ENCODE measurements around the gene SLC25A30. TPM values are rescaled to one million over a fixed set of nuclear protein-coding genes. Genes with fewer than 3 reads are reported as not detected.

Gene SLC25A30
- total and polyA plus RNA-seq, 4 donors, result 5.4 to 59.2 (median 17.8) TPM

DNA sequence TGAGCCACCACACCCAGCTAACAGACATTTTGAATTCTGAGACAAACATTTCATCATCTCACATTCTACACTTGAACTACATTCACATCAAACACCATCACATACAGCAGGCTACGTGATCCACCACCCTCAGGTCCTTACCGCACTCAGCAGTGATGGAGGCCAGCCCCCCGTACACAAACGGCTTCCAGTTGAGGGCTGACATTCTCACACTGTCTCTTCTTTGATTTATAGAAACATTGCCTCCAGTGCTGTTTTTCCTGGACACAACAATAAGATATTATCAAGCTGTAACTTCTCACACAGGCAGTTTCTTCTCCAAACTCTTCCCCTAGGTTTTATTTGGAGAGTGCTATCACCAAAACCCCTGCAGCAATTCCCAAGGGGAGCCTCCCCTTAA, 7.0 kb downstream of the SLC25A30 start (continued):
- TF ChIP-seq, protein P1, sequence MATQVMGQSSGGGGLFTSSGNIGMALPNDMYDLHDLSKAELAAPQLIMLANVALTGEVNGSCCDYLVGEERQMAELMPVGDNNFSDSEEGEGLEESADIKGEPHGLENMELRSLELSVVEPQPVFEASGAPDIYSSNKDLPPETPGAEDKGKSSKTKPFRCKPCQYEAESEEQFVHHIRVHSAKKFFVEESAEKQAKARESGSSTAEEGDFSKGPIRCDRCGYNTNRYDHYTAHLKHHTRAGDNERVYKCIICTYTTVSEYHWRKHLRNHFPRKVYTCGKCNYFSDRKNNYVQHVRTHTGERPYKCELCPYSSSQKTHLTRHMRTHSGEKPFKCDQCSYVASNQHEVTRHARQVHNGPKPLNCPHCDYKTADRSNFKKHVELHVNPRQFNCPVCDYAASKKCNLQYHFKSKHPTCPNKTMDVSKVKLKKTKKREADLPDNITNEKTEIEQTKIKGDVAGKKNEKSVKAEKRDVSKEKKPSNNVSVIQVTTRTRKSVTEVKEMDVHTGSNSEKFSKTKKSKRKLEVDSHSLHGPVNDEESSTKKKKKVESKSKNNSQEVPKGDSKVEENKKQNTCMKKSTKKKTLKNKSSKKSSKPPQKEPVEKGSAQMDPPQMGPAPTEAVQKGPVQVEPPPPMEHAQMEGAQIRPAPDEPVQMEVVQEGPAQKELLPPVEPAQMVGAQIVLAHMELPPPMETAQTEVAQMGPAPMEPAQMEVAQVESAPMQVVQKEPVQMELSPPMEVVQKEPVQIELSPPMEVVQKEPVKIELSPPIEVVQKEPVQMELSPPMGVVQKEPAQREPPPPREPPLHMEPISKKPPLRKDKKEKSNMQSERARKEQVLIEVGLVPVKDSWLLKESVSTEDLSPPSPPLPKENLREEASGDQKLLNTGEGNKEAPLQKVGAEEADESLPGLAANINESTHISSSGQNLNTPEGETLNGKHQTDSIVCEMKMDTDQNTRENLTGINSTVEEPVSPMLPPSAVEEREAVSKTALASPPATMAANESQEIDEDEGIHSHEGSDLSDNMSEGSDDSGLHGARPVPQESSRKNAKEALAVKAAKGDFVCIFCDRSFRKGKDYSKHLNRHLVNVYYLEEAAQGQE (IDR thresholded peaks at IDR 0.05), result no peak
- TF ChIP-seq EGR1 (IDR thresholded peaks at IDR 0.05; ENCODE audit: low read depth in 2 of 2) (no peak), NR2F2 (IDR thresholded peaks at IDR 0.05) (no peak), JUND (IDR thresholded peaks at IDR 0.05) (no peak), MAX (IDR thresholded peaks at IDR 0.05) (no peak), FOXA2 (IDR thresholded peaks at IDR 0.05) (no peak)

DNA sequence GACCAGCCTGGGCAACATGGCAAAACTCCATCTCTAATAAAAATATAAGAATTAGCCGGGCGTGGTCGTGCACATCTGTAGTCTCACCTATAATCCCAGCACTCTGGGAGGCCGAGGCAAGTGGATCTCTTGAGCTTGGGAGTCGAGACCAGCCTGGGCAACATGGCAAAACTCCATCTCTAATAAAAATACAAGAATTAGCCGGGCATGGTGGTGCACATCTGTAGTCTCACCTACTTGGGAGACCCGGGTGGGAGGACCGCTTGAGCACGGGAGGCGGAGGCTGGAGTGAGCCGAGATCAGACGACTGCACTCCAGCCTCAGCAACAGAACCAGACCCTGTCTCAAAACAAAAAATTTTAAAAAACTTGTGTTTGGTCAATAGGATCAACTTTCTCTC, 7.7 kb downstream of the SLC25A30 start:
- H3K36me3 ChIP-seq (ENCODE audit: control insufficient read depth in 4 of 4, insufficient read depth in 3 of 4, low read depth in 1 of 4, low read length in 3 of 4), result peaks cover 7 to 51% (median 35%) of the 10 kb centered on the region in 4 donors
- H3K27ac ChIP-seq (ENCODE audit: low read depth in 1 of 2, low read length in 2 of 2), result no peak overlapping the region
- DNase-seq (ENCODE audit: low spot score), result no peak
- H3K9ac ChIP-seq (ENCODE audit: low read depth in 1 of 2, low read length in 2 of 2), result no peak overlapping the region
- 96% methylated on average over 12 of the region's 12 CpGs for WGBS
- no peaks in the 10 kb centered on the region for H3K27me3 ChIP-seq (ENCODE audit: control insufficient read depth in 4 of 4, insufficient read depth in 4 of 4, low read length in 3 of 4)
- TF ChIP-seq RXRA (IDR thresholded peaks at IDR 0.05) (no peak), RAD21 (IDR thresholded peaks at IDR 0.05) (no peak), FOXA2 (IDR thresholded peaks at IDR 0.05) (no peak), JUND (IDR thresholded peaks at IDR 0.05) (no peak), CTCF (IDR thresholded peaks at IDR 0.05; ENCODE audit: low read depth, low read length, missing input control) (no peak), NR2F2 (IDR thresholded peaks at IDR 0.05) (no peak), SP1 (IDR thresholded peaks at IDR 0.05) (no peak)
- TF ChIP-seq, protein P1 (IDR thresholded peaks at IDR 0.05), result no peak
- no peak overlapping the region for H3K4me3 ChIP-seq (ENCODE audit: low read depth in 1 of 3, low read length in 3 of 3)
- peaks cover 3 to 26% (median 20%) of the 10 kb centered on the region in 4 donors for H3K4me1 ChIP-seq (ENCODE audit: control insufficient read depth in 4 of 4, insufficient read depth in 4 of 4, low read length in 3 of 4)
- H3K9me3 ChIP-seq (ENCODE audit: control insufficient read depth in 4 of 4, low read length in 3 of 4), result no peaks in the 10 kb centered on the region

GRCh38 chr13:45410001-45410400, 8.2 kb downstream of the SLC25A30 start:
- Histone ChIP-seq H3K27me3 (ENCODE audit: control insufficient read depth in 4 of 4, insufficient read depth in 4 of 4, low read length in 3 of 4) (no peaks in the 10 kb centered on the region), H3K4me3 (ENCODE audit: low read depth in 1 of 3, low read length in 3 of 3) (no peak overlapping the region), H3K4me1 (ENCODE audit: control insufficient read depth in 4 of 4, insufficient read depth in 4 of 4, low read length in 3 of 4) (peaks cover 3 to 24% (median 17%) of the 10 kb centered on the region in 4 donors), H3K36me3 (ENCODE audit: control insufficient read depth in 4 of 4, insufficient read depth in 3 of 4, low read depth in 1 of 4, low read length in 3 of 4) (peaks cover 8 to 56% (median 40%) of the 10 kb centered on the region in 4 donors), H3K9ac (ENCODE audit: low read depth in 1 of 2, low read length in 2 of 2) (no peak overlapping the region), H3K9me3 (ENCODE audit: control insufficient read depth in 4 of 4, low read length in 3 of 4) (no peaks in the 10 kb centered on the region), H3K27ac (ENCODE audit: low read depth in 1 of 2, low read length in 2 of 2) (no peak overlapping the region)
- 63% methylated on average over 2 of the region's 2 CpGs for WGBS
- DNase-seq (ENCODE audit: low spot score), result no peak
- TF ChIP-seq FOXA2 (IDR thresholded peaks at IDR 0.05), result no peak
- TF ChIP-seq CTCF (IDR thresholded peaks at IDR 0.05; ENCODE audit: low read depth, low read length, missing input control), result no peak
- no peak for TF ChIP-seq FOXA1 (IDR thresholded peaks at IDR 0.05)
- no peak for TF ChIP-seq ATF3 (IDR thresholded peaks at IDR 0.05)
- no peak for TF ChIP-seq RXRA (IDR thresholded peaks at IDR 0.05)
- no peak for TF ChIP-seq GABPA (IDR thresholded peaks at IDR 0.05 in 1 of 2, conservative IDR thresholded peaks at IDR 0.05 in 1 of 2)
- TF ChIP-seq JUND (IDR thresholded peaks at IDR 0.05), result no peak
- no peak for TF ChIP-seq TAF1 (conservative IDR thresholded peaks at IDR 0.05)
- no peak for TF ChIP-seq YY1 (IDR thresholded peaks at IDR 0.05)
- TF ChIP-seq ZBTB33 (IDR thresholded peaks at IDR 0.05), result no peak
- no peak for TF ChIP-seq RAD21 (IDR thresholded peaks at IDR 0.05)
